ENCODE results near the gene SMTN. TPM values are rescaled to one million over a fixed set of nuclear protein-coding genes. Genes with fewer than 3 reads are reported as not detected.
A peak's percentile ranks its signal among the peaks of the same experiment; 100 is the strongest.

Gene SMTN
- total and polyA plus RNA-seq, 4 donors = 10.1 to 47.3 (median 13.8) TPM

DNA sequence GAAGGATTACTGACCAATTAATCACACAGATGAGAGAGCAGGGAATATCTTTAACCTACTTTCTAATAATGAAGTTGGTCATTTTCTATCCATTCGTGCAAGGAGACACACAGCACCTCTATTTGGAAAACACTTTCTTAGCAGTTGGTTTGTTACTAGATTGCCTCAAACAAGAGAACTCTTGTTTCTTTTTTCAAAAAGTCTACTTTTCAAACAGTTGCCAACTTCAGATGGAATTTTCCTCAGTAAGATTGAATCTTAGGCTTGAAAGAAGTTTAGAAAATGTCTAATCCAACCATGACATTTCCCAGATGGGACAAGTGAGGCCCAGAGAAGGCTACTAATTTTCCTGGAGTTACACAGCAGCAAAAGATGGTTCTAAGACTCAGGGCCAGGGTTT lies 42.4 kb upstream of the SMTN start:
- Histone ChIP-seq H3K9me3 (ENCODE audit: control insufficient read depth in 4 of 4, low read length in 3 of 4) (no peaks in the 10 kb centered on the region), H3K27ac (ENCODE audit: low read depth in 1 of 2, low read length in 2 of 2) (peak overlapping the region in 1 of 2 donors; percentile 50), H3K9ac (ENCODE audit: low read depth in 1 of 2, low read length in 2 of 2) (no peak overlapping the region), H3K36me3 (ENCODE audit: control insufficient read depth in 4 of 4, insufficient read depth in 3 of 4, low read depth in 1 of 4, low read length in 3 of 4) (no peaks in the 10 kb centered on the region), H3K4me3 (ENCODE audit: low read depth in 1 of 3, low read length in 3 of 3) (no peak overlapping the region), H3K4me1 (ENCODE audit: control insufficient read depth in 4 of 4, insufficient read depth in 4 of 4, low read length in 3 of 4) (no peaks in the 10 kb centered on the region), H3K27me3 (ENCODE audit: control insufficient read depth in 4 of 4, insufficient read depth in 4 of 4, low read length in 3 of 4) (no peaks in the 10 kb centered on the region)
- TF ChIP-seq, protein P1, sequence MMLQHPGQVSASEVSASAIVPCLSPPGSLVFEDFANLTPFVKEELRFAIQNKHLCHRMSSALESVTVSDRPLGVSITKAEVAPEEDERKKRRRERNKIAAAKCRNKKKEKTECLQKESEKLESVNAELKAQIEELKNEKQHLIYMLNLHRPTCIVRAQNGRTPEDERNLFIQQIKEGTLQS (IDR thresholded peaks at IDR 0.05) = no peak
- TF ChIP-seq RXRA (IDR thresholded peaks at IDR 0.05) = no peak
- TF ChIP-seq, protein P2, sequence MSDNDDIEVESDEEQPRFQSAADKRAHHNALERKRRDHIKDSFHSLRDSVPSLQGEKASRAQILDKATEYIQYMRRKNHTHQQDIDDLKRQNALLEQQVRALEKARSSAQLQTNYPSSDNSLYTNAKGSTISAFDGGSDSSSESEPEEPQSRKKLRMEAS (IDR thresholded peaks at IDR 0.05) = no peak
- TF ChIP-seq EGR1 (IDR thresholded peaks at IDR 0.05; ENCODE audit: low read depth in 2 of 2) = no peak
- no peak for TF ChIP-seq FOXA2 (IDR thresholded peaks at IDR 0.05)
- TF ChIP-seq, protein P3, sequence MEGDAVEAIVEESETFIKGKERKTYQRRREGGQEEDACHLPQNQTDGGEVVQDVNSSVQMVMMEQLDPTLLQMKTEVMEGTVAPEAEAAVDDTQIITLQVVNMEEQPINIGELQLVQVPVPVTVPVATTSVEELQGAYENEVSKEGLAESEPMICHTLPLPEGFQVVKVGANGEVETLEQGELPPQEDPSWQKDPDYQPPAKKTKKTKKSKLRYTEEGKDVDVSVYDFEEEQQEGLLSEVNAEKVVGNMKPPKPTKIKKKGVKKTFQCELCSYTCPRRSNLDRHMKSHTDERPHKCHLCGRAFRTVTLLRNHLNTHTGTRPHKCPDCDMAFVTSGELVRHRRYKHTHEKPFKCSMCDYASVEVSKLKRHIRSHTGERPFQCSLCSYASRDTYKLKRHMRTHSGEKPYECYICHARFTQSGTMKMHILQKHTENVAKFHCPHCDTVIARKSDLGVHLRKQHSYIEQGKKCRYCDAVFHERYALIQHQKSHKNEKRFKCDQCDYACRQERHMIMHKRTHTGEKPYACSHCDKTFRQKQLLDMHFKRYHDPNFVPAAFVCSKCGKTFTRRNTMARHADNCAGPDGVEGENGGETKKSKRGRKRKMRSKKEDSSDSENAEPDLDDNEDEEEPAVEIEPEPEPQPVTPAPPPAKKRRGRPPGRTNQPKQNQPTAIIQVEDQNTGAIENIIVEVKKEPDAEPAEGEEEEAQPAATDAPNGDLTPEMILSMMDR (IDR thresholded peaks at IDR 0.05; ENCODE audit: low read depth, low read length, missing input control) = no peak
- no peak for TF ChIP-seq JUND (IDR thresholded peaks at IDR 0.05)
- no peak for TF ChIP-seq GABPA (IDR thresholded peaks at IDR 0.05 in 1 of 2, conservative IDR thresholded peaks at IDR 0.05 in 1 of 2)
- no peak for TF ChIP-seq HNF4G (IDR thresholded peaks at IDR 0.05)
- no peak for TF ChIP-seq RAD21 (IDR thresholded peaks at IDR 0.05)
- TF ChIP-seq SP1 (IDR thresholded peaks at IDR 0.05) = no peak
- no peak for TF ChIP-seq YY1 (IDR thresholded peaks at IDR 0.05)
- no peak for TF ChIP-seq TAF1 (conservative IDR thresholded peaks at IDR 0.05)
- TF ChIP-seq HNF4A (conservative IDR thresholded peaks at IDR 0.05) = no peak
- no peak for DNase-seq (ENCODE audit: low spot score)
- WGBS = 78% methylated on average over 1 of the region's 1 CpG

DNA sequence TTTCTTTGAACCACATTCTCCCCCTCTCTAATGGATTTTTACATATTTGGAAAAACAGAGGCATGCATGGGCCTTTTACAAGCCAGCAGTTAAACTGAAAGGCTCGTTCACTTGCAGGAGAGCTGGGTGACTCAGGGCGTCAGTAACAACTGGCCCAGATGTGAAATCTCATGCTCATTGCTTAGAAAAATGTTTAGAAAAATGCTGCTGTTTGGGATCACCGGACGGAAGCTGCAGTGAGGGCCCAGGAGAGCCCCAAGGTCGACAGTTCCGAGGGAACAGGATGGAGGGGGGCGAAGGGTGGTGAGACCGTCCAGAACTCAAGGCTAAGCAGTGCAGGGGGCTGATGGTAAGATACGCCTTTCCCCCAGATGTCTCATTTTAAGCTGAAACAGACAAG lies 41.7 kb upstream of the SMTN start:
- Histone ChIP-seq H3K27me3 (ENCODE audit: control insufficient read depth in 4 of 4, insufficient read depth in 4 of 4, low read length in 3 of 4) (no peaks in the 10 kb centered on the region), H3K4me3 (ENCODE audit: low read depth in 1 of 3, low read length in 3 of 3) (no peak overlapping the region), H3K36me3 (ENCODE audit: control insufficient read depth in 4 of 4, insufficient read depth in 3 of 4, low read depth in 1 of 4, low read length in 3 of 4) (no peaks in the 10 kb centered on the region), H3K4me1 (ENCODE audit: control insufficient read depth in 4 of 4, insufficient read depth in 4 of 4, low read length in 3 of 4) (no peaks in the 10 kb centered on the region), H3K27ac (ENCODE audit: low read depth in 1 of 2, low read length in 2 of 2) (peak overlapping the region; percentile 50 to 60), H3K9me3 (ENCODE audit: control insufficient read depth in 4 of 4, low read length in 3 of 4) (no peaks in the 10 kb centered on the region), H3K9ac (ENCODE audit: low read depth in 1 of 2, low read length in 2 of 2) (no peak overlapping the region)
- 67% methylated on average over 9 of the region's 9 CpGs for WGBS
- TF ChIP-seq RXRA (IDR thresholded peaks at IDR 0.05) (peak in 1 of 2 donors; percentile 24), EGR1 (IDR thresholded peaks at IDR 0.05; ENCODE audit: low read depth in 2 of 2) (no peak), TAF1 (conservative IDR thresholded peaks at IDR 0.05) (no peak), JUND (IDR thresholded peaks at IDR 0.05) (peak in 1 of 2 donors; percentile 27), GABPA (IDR thresholded peaks at IDR 0.05 in 1 of 2, conservative IDR thresholded peaks at IDR 0.05 in 1 of 2) (no peak), YY1 (IDR thresholded peaks at IDR 0.05) (no peak), FOXA2 (IDR thresholded peaks at IDR 0.05) (no peak), HNF4A (conservative IDR thresholded peaks at IDR 0.05) (no peak), HNF4G (IDR thresholded peaks at IDR 0.05) (no peak), FOXA1 (IDR thresholded peaks at IDR 0.05) (no peak), SP1 (IDR thresholded peaks at IDR 0.05) (no peak), NR2F2 (IDR thresholded peaks at IDR 0.05) (peak; percentile 71), RAD21 (IDR thresholded peaks at IDR 0.05) (peak; percentile 19 to 34)
- TF ChIP-seq, protein P2 (IDR thresholded peaks at IDR 0.05) = no peak
- TF ChIP-seq, protein P3 (IDR thresholded peaks at IDR 0.05; ENCODE audit: low read depth, low read length, missing input control) = no peak
- TF ChIP-seq, protein P4, sequence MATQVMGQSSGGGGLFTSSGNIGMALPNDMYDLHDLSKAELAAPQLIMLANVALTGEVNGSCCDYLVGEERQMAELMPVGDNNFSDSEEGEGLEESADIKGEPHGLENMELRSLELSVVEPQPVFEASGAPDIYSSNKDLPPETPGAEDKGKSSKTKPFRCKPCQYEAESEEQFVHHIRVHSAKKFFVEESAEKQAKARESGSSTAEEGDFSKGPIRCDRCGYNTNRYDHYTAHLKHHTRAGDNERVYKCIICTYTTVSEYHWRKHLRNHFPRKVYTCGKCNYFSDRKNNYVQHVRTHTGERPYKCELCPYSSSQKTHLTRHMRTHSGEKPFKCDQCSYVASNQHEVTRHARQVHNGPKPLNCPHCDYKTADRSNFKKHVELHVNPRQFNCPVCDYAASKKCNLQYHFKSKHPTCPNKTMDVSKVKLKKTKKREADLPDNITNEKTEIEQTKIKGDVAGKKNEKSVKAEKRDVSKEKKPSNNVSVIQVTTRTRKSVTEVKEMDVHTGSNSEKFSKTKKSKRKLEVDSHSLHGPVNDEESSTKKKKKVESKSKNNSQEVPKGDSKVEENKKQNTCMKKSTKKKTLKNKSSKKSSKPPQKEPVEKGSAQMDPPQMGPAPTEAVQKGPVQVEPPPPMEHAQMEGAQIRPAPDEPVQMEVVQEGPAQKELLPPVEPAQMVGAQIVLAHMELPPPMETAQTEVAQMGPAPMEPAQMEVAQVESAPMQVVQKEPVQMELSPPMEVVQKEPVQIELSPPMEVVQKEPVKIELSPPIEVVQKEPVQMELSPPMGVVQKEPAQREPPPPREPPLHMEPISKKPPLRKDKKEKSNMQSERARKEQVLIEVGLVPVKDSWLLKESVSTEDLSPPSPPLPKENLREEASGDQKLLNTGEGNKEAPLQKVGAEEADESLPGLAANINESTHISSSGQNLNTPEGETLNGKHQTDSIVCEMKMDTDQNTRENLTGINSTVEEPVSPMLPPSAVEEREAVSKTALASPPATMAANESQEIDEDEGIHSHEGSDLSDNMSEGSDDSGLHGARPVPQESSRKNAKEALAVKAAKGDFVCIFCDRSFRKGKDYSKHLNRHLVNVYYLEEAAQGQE (IDR thresholded peaks at IDR 0.05) = no peak
- TF ChIP-seq, protein P1 (IDR thresholded peaks at IDR 0.05) = no peak
- TF ChIP-seq, protein P5, sequence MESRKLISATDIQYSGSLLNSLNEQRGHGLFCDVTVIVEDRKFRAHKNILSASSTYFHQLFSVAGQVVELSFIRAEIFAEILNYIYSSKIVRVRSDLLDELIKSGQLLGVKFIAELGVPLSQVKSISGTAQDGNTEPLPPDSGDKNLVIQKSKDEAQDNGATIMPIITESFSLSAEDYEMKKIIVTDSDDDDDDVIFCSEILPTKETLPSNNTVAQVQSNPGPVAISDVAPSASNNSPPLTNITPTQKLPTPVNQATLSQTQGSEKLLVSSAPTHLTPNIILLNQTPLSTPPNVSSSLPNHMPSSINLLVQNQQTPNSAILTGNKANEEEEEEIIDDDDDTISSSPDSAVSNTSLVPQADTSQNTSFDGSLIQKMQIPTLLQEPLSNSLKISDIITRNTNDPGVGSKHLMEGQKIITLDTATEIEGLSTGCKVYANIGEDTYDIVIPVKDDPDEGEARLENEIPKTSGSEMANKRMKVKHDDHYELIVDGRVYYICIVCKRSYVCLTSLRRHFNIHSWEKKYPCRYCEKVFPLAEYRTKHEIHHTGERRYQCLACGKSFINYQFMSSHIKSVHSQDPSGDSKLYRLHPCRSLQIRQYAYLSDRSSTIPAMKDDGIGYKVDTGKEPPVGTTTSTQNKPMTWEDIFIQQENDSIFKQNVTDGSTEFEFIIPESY (IDR thresholded peaks at IDR 0.05) = no peak
- DNase-seq (ENCODE audit: low spot score) = no peak

All from liver (tissue), 9 donors.